Uterus (tissue), 4 donors: ENCODE results near the gene ANP32B. TPM values are rescaled to one million over a fixed set of nuclear protein-coding genes. Genes with fewer than 3 reads are reported as not detected.
A peak's percentile ranks its signal among the peaks of the same experiment; 100 is the strongest.

Experiments
- DNase-seq, 2 donors: peaks; one replicate each; pipeline ENCODE4 v3.0.0-alpha.2; 2019 to 2020
- H3K27ac ChIP-seq, 2 donors: fragments of 200-600 bp; sonication (generic); 1 replicate in 1 of 2; 2 replicates in 1 of 2; pipeline ENCODE4 v1.5.1; 2016 to 2018
- H3K27me3 ChIP-seq, 2 donors: fragments of 200-600 bp; sonication (generic); one replicate each; pipeline ENCODE4 v1.5.1; 2018 to 2019; ENCODE audit warnings: control low read depth in 1 of 2
- H3K36me3 ChIP-seq, 2 donors: fragments of 200-600 bp; sonication (generic); one replicate each; pipeline ENCODE4 v1.5.1; 2019; ENCODE audit warnings: control low read depth in 1 of 2
- H3K4me1 ChIP-seq, 2 donors: fragments of 200-600 bp; sonication (generic); one replicate each; pipeline ENCODE4 v1.5.1; 2018 to 2019; ENCODE audit warnings: control low read depth in 1 of 2
- H3K4me3 ChIP-seq, 2 donors: fragments of 200-600 bp; sonication (generic); 1 replicate in 1 of 2; 2 replicates in 1 of 2; pipeline ENCODE4 v1.5.1; 2018 to 2019; ENCODE audit warnings: mild to moderate bottlenecking in 1 of 2
- H3K9me3 ChIP-seq, 2 donors: fragments of 200-600 bp; sonication (generic); one replicate each; pipeline ENCODE4 v1.5.1; 2019; ENCODE audit warnings: control low read depth in 1 of 2
- POLR2A ChIP-seq, 2 donors: fragments of 450-650 bp; IDR thresholded peaks; one replicate each; pipeline ENCODE4 v1.6.1; 2016; ENCODE audit warnings: antibody characterized with exemption in 2 of 2, mild to moderate bottlenecking in 1 of 2, moderate library complexity in 1 of 2
- intact Hi-C: fragments of 100-400 bp; cut with DNase I; formaldehyde crosslinking; loops from one replicate; pipeline ENCODE4 v1.15.1; 2023; ENCODE audit warnings: low total_unique reads
- total RNA-seq, 4 donors: library from RNA; depleted of rRNA in 3 of 4; stranded (reverse); fragments of >200 nt in 3 of 4; gene quantifications; one replicate each; pipeline versions ENCODE4 v1.1.0 to v1.2.4, GENCODE V29; 2014 to 2023
- TF ChIP-seq, protein P1 (sequence below), 4 experiments: fragments of 200-600 bp in 2 of 4; fragments of 450-650 bp in 2 of 4; sonication (generic) in 2 of 4; IDR thresholded peaks; one replicate each; pipeline ENCODE4 v1.5.1; 2016 to 2019; ENCODE audit warnings: antibody characterized with exemption in 4 of 4, mild to moderate bottlenecking in 2 of 4, moderate library complexity in 1 of 4
- donor health status: DM: yes; HTN: yes; CAD: no.

Gene ANP32B
- total RNA-seq: 100 to 1,000 TPM in 1 of 4 donors, 10 to 100 TPM in 2, 1 to 10 TPM in 1; 9.3 to 162 (median 40.4) TPM

GRCh38 chr9:97982683-97983588 is at the start of gene ANP32B:
ANP32B (plus strand) TSS chr9:97983341; CDS start chr9:97983556, 215 bp downstream.
- Histone ChIP-seq H3K9me3 (no peaks in the 10 kb centered on the region), H3K27ac (peak within 1 kb of the TSS; percentile 96 to 98), H3K27me3 (no peaks in the 10 kb centered on the region), H3K36me3 (no peaks in the 10 kb centered on the region), H3K4me3 (peak within 1 kb of the TSS; percentile 54 to 64), H3K4me1 (no peaks in the 10 kb centered on the region)
- intact Hi-C loops: loop anchor here (5.0 kb wide), 1 partner anchor 74 kb away; the partner anchor contains the start of gene NANS
- peak; percentile 91 to 94 for DNase-seq
- TF ChIP-seq POLR2A (IDR thresholded peaks at IDR 0.05): peak; percentile 50 to 65
- TF ChIP-seq, protein P1, sequence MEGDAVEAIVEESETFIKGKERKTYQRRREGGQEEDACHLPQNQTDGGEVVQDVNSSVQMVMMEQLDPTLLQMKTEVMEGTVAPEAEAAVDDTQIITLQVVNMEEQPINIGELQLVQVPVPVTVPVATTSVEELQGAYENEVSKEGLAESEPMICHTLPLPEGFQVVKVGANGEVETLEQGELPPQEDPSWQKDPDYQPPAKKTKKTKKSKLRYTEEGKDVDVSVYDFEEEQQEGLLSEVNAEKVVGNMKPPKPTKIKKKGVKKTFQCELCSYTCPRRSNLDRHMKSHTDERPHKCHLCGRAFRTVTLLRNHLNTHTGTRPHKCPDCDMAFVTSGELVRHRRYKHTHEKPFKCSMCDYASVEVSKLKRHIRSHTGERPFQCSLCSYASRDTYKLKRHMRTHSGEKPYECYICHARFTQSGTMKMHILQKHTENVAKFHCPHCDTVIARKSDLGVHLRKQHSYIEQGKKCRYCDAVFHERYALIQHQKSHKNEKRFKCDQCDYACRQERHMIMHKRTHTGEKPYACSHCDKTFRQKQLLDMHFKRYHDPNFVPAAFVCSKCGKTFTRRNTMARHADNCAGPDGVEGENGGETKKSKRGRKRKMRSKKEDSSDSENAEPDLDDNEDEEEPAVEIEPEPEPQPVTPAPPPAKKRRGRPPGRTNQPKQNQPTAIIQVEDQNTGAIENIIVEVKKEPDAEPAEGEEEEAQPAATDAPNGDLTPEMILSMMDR (IDR thresholded peaks at IDR 0.05): peak; percentile 46 to 97 (median 94)

- no peak for DNase-seq
- peaks cover 0 to 8% of the 10 kb centered on the region in 2 donors for H3K27me3 ChIP-seq
- no peak overlapping the region for H3K4me3 ChIP-seq
- intact Hi-C loops: no loop called here
- no peaks in the 10 kb centered on the region for H3K4me1 ChIP-seq
- no peaks in the 10 kb centered on the region for H3K36me3 ChIP-seq
- TF ChIP-seq, protein P1 (IDR thresholded peaks at IDR 0.05): no peak
- TF ChIP-seq POLR2A (IDR thresholded peaks at IDR 0.05): no peak
- H3K9me3 ChIP-seq: no peaks in the 10 kb centered on the region
- H3K27ac ChIP-seq: no peak overlapping the region
Measured at GRCh38 chr9:97934321-97935115, 48.6 kb upstream of the ANP32B start.

- no peak overlapping the region for H3K4me3 ChIP-seq
- H3K27ac ChIP-seq: no peak overlapping the region
- H3K36me3 ChIP-seq: no peaks in the 10 kb centered on the region
- DNase-seq: no peak
- TF ChIP-seq, protein P1 (IDR thresholded peaks at IDR 0.05): no peak
- TF ChIP-seq POLR2A (IDR thresholded peaks at IDR 0.05): no peak
- no peaks in the 10 kb centered on the region for H3K9me3 ChIP-seq
- H3K27me3 ChIP-seq: peaks cover 0 to 8% of the 10 kb centered on the region in 2 donors
- intact Hi-C loops: no loop called here
- H3K4me1 ChIP-seq: no peaks in the 10 kb centered on the region
Measured at GRCh38 chr9:97935276-97935675, 47.9 kb upstream of the ANP32B start.

- peaks cover 0 to 8% of the 10 kb centered on the region in 2 donors for H3K27me3 ChIP-seq
- no peaks in the 10 kb centered on the region for H3K9me3 ChIP-seq
- no peaks in the 10 kb centered on the region for H3K4me1 ChIP-seq
- DNase-seq: no peak
- TF ChIP-seq, protein P1 (IDR thresholded peaks at IDR 0.05): no peak
- TF ChIP-seq POLR2A (IDR thresholded peaks at IDR 0.05): no peak
- no peak overlapping the region for H3K27ac ChIP-seq
- H3K4me3 ChIP-seq: no peak overlapping the region
- no peaks in the 10 kb centered on the region for H3K36me3 ChIP-seq
- intact Hi-C loops: no loop called here
Measured at GRCh38 chr9:97936998-97937397, 46.1 kb upstream of the ANP32B start.
